Natural killer cell (primary cell): Measurements from ENCODE around the gene MAD1L1. TPM values are rescaled to one million over a fixed set of nuclear protein-coding genes. Genes with fewer than 3 reads are reported as not detected.

Source experiments
- ATAC-seq, 3 donors: fragments of 150-1000 bp in 2 of 3; fragments of 200-7000 bp in 1 of 3; cut with Tn5 transposase; 1 replicate in 1 of 3; 2 replicates in 2 of 3; pipeline ENCODE4 v1.10.0; 2021; ENCODE audit warnings: mild to moderate bottlenecking in 2 of 3, moderate library complexity in 2 of 3
- DNase-seq, 2 donors: peaks; one replicate each; pipeline versions ENCODE4 v3.0.0 to v3.0.0-alpha.2; 2013 to 2021; ENCODE audit warnings: mixed read lengths in 1 of 2
- H3K27ac ChIP-seq: one replicate; pipeline ENCODE4 v1.5.1; 2013; ENCODE audit warnings: mild to moderate bottlenecking, low read length
- H3K27me3 ChIP-seq: one replicate; pipeline ENCODE4 v1.6.1; 2013; ENCODE audit warnings: low read length; ENCODE audit not compliant: control insufficient read depth, insufficient read depth
- H3K36me3 ChIP-seq: one replicate; pipeline ENCODE4 v1.6.1; 2013; ENCODE audit warnings: low read length; ENCODE audit not compliant: control insufficient read depth, insufficient read depth
- H3K4me1 ChIP-seq: one replicate; pipeline ENCODE4 v1.6.1; 2013; ENCODE audit warnings: low read length; ENCODE audit not compliant: control insufficient read depth, insufficient read depth
- H3K4me3 ChIP-seq: one replicate; pipeline ENCODE4 v1.5.1; 2013; ENCODE audit warnings: low read length
- H3K9me3 ChIP-seq: one replicate; pipeline ENCODE4 v1.6.1; 2013; ENCODE audit warnings: low read length; ENCODE audit not compliant: control insufficient read depth, insufficient read depth
- H3K27ac Mint-ChIP-seq, 2 donors: one replicate each; pipeline ENCODE4 v1.8.0; 2022; ENCODE audit warnings: mild to moderate bottlenecking in 2 of 2, mixed read lengths in 2 of 2, moderate library complexity in 1 of 2
- H3K27me3 Mint-ChIP-seq, 2 donors: one replicate each; pipeline ENCODE4 v1.8.0; 2022; ENCODE audit warnings: low read depth in 2 of 2, mixed read lengths in 2 of 2
- H3K36me3 Mint-ChIP-seq: one replicate; pipeline ENCODE4 v1.8.0; 2022; ENCODE audit warnings: mixed read lengths
- H3K4me1 Mint-ChIP-seq, 2 donors: one replicate each; pipeline ENCODE4 v1.8.0; 2022; ENCODE audit warnings: mixed read lengths in 2 of 2
- H3K4me3 Mint-ChIP-seq: one replicate; pipeline ENCODE4 v1.8.0; 2022; ENCODE audit warnings: mild to moderate bottlenecking, moderate library complexity, mixed read lengths
- H3K9me3 Mint-ChIP-seq, 2 donors: one replicate each; pipeline ENCODE4 v1.8.0; 2022; ENCODE audit warnings: mixed read lengths in 2 of 2
- CTCF ChIP-seq: fragments of 200-600 bp; IDR thresholded peaks from one replicate; pipeline ENCODE4 v1.8.0; 2022; ENCODE audit warnings: antibody characterized with exemption
- WGBS: methylation state at CpG from one replicate; pipeline ENCODE4 v1.1.7; 2013; ENCODE audit warnings: missing lambda C conversion rate; ENCODE audit not compliant: insufficient coverage; 5-methylcytosine and 5-hydroxymethylcytosine counted together
- intact Hi-C: fragments of 100-400 bp; cut with micrococcal nuclease; formaldehyde crosslinking; loops from one replicate; pipeline ENCODE4 v1.14.2; 2022
- total RNA-seq, 4 donors: library from RNA; stranded (reverse); fragments of 120-200 nt in 1 of 4; gene quantifications; one replicate each; pipeline versions ENCODE4 v1.2.3 to v1.2.4, GENCODE V29; 2013 to 2022

The MAD1L1 gene
- total RNA-seq, 3 donors from 2014 or later (not counting 1 experiment from before 2014, with no cell fraction given), result 53.6 to 81.2 (median 77.4) TPM

- H3K4me3 Mint-ChIP-seq, result peak overlapping the region; percentile 71
- H3K27ac Mint-ChIP-seq, result peak overlapping the region in 1 of 2 donors; percentile 78
- 73% methylated on average over 38 of the region's 38 CpGs for WGBS
- peaks cover 13 to 38% of the 10 kb centered on the region in 2 donors for H3K4me1 Mint-ChIP-seq
- H3K27ac ChIP-seq, result no peak overlapping the region
- H3K9me3 Mint-ChIP-seq, result no peaks in the 10 kb centered on the region
- H3K36me3 ChIP-seq, result no peaks in the 10 kb centered on the region
- no peaks in the 10 kb centered on the region for H3K27me3 Mint-ChIP-seq
- no peaks in the 10 kb centered on the region for H3K36me3 Mint-ChIP-seq
- H3K4me1 ChIP-seq, result peaks cover 29% of the 10 kb centered on the region
- ATAC-seq (peak in 2 of 3 donors; percentile 31 to 70), DNase-seq (peak in 1 of 2 donors; percentile 22)
- intact Hi-C loops, result no loop called here
- peaks cover 13% of the 10 kb centered on the region for H3K9me3 ChIP-seq
- H3K27me3 ChIP-seq, result no peaks in the 10 kb centered on the region
- H3K4me3 ChIP-seq, result no peak overlapping the region
- TF ChIP-seq CTCF, result no peak
These were observed 378.5 kb downstream of the MAD1L1 start for GRCh38 chr7:1853986-1854865.

DNA sequence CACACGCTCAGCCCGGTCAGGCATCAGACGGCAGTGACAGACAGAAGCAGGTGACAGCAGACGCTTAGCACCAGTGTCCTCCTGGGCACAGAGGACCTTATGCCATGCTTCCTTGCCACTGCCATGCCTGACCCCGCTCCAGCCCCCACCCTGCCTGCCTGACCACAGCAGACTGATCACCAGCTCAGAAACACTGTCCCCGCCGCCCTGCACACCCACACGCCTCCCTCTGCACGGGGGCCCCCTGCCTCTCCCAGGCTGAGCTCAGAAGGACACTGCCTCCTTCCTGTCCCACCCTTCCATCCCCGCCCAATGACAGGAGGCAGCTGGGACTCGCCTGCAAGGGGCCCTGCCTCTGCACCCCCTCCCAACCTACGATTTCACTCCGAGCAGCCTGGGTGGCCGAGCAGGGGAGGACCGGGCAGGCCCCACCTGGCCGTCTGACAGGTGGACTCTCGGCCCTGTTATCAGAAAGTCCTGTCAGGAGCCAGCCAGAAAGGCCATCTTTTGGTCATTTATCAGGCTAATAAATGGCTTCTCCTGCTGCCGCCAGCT, 379.2 kb downstream of the MAD1L1 start:
- H3K36me3 Mint-ChIP-seq, result no peaks in the 10 kb centered on the region
- peaks cover 13 to 38% of the 10 kb centered on the region in 2 donors for H3K4me1 Mint-ChIP-seq
- H3K4me3 ChIP-seq, result no peak overlapping the region
- no peaks in the 10 kb centered on the region for H3K36me3 ChIP-seq
- 91% methylated on average over 18 of the region's 18 CpGs for WGBS
- H3K4me3 Mint-ChIP-seq, result no peak overlapping the region
- intact Hi-C loops, result no loop called here
- no peaks in the 10 kb centered on the region for H3K9me3 Mint-ChIP-seq
- no peak overlapping the region for H3K27ac Mint-ChIP-seq
- no peak overlapping the region for H3K27ac ChIP-seq
- H3K9me3 ChIP-seq, result peaks cover 13% of the 10 kb centered on the region
- TF ChIP-seq CTCF, result no peak
- ATAC-seq (no peak), DNase-seq (no peak)
- H3K27me3 ChIP-seq, result no peaks in the 10 kb centered on the region
- no peaks in the 10 kb centered on the region for H3K27me3 Mint-ChIP-seq
- peaks cover 29% of the 10 kb centered on the region for H3K4me1 ChIP-seq

DNA sequence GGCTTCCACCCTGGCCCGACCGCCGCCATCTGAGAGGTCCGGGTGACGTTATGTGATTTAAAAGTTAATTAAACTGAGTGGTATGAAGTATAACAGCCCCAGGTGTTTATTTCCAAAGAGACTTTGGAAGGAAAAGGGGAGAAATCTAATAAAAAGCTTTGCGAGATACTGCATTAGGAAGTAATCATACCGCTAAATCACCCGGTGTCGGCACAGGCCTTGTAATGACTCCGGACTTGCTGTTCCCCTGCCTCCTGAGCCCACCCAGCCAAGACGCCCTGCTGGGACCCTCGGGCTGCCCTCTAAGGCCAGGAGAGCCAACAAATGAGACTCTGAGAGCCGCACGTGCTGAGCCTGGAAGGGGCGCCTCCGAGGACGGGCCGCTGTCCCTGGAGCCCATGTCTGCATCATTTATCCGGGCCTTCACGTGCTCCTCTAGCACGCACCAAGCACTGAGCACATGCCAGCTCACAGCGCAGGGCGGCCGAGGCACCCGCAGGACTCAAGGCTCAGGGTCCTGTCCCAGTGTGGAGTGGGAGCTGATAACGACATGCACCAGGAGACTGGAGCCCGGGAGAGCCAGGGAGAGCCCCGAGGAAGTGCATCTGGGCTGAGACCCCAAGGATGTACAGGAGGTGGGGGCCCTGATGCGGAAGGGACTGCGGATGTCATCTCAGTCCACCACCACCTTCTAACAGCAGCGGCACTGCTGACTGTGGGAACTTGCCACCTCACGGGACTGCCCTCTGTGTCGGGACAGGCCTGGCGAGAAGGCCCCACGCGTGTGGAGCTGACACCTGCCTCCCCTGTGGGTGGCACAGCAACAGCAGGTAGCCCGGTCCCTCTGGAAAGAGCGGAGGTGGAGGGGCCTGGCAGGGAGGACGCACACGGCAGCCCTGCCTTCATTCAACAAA, 380.0 kb downstream of the MAD1L1 start:
- no peak for TF ChIP-seq CTCF
- no peak for ATAC-seq
- no peak for DNase-seq
- Mint-ChIP-seq H3K4me3 (no peak overlapping the region), H3K4me1 (peaks cover 13 to 38% of the 10 kb centered on the region in 2 donors), H3K36me3 (no peaks in the 10 kb centered on the region), H3K27ac (no peak overlapping the region), H3K9me3 (no peaks in the 10 kb centered on the region), H3K27me3 (no peaks in the 10 kb centered on the region)
- Histone ChIP-seq H3K4me1 (peaks cover 29% of the 10 kb centered on the region), H3K27ac (no peak overlapping the region), H3K9me3 (peaks cover 13% of the 10 kb centered on the region), H3K36me3 (no peaks in the 10 kb centered on the region), H3K27me3 (no peaks in the 10 kb centered on the region), H3K4me3 (no peak overlapping the region)
- intact Hi-C loops, result no loop called here
- WGBS, result 94% methylated on average over 40 of the region's 40 CpGs
